Measurements from ENCODE around the gene GPR155.

- TF ChIP-seq, protein P1, sequence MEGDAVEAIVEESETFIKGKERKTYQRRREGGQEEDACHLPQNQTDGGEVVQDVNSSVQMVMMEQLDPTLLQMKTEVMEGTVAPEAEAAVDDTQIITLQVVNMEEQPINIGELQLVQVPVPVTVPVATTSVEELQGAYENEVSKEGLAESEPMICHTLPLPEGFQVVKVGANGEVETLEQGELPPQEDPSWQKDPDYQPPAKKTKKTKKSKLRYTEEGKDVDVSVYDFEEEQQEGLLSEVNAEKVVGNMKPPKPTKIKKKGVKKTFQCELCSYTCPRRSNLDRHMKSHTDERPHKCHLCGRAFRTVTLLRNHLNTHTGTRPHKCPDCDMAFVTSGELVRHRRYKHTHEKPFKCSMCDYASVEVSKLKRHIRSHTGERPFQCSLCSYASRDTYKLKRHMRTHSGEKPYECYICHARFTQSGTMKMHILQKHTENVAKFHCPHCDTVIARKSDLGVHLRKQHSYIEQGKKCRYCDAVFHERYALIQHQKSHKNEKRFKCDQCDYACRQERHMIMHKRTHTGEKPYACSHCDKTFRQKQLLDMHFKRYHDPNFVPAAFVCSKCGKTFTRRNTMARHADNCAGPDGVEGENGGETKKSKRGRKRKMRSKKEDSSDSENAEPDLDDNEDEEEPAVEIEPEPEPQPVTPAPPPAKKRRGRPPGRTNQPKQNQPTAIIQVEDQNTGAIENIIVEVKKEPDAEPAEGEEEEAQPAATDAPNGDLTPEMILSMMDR (IDR thresholded peaks at IDR 0.05): no peak
- no peak for TF ChIP-seq EZH2phosphoT487 (IDR thresholded peaks at IDR 0.05)
Observed at GRCh38 chr2:174403628-174404027, 83.2 kb downstream of the GPR155 start.

Data from neural progenitor cell (in vitro differentiated cells).